Astrocyte (in vitro differentiated cells and primary cell): ENCODE measurements around the gene ANKRD24. TPM values are rescaled to one million over a fixed set of nuclear protein-coding genes. Genes with fewer than 3 reads are reported as not detected.
A peak's percentile ranks its signal among the peaks of the same experiment; 100 is the strongest.

Experiments
- DNase-seq: peaks from one replicate; pipeline ENCODE4 v3.0.0-alpha.2; 2010; ENCODE audit warnings: low read depth
- FAIRE-seq: peaks from 2 replicates; lab custom pipeline; 2011; peaks lifted over from hg19 to GRCh38; lab: Jason Lieb, UNC
- H2AFZ ChIP-seq: 2 replicates; pipeline ENCODE4 v1.6.0; 2012; ENCODE audit warnings: low read depth, low read length, inconsistent platforms
- H3K27ac ChIP-seq: 2 replicates; pipeline ENCODE4 v1.5.1; 2011; ENCODE audit warnings: low read depth, low read length, inconsistent platforms
- H3K27me3 ChIP-seq: 2 replicates; pipeline ENCODE4 v1.6.0; 2011; ENCODE audit warnings: low read length, inconsistent platforms; ENCODE audit not compliant: insufficient read depth
- H3K36me3 ChIP-seq: 2 replicates; pipeline ENCODE4 v1.5.1; 2011; ENCODE audit warnings: low read length, inconsistent platforms; ENCODE audit not compliant: insufficient read depth
- H3K4me1 ChIP-seq: 2 replicates; pipeline ENCODE4 v1.5.1; 2011; ENCODE audit warnings: low read length, inconsistent platforms; ENCODE audit not compliant: insufficient read depth
- H3K4me2 ChIP-seq: 2 replicates; pipeline ENCODE4 v1.6.0; 2012; ENCODE audit warnings: low read length, inconsistent platforms
- H3K4me3 ChIP-seq: 2 replicates; pipeline ENCODE4 v1.5.1; 2011; ENCODE audit warnings: low read depth, mild to moderate bottlenecking, low read length, inconsistent platforms; ENCODE audit not compliant: insufficient read depth
- H3K79me2 ChIP-seq: 2 replicates; pipeline ENCODE4 v1.6.0; 2012; ENCODE audit warnings: mild to moderate bottlenecking, low read length, inconsistent platforms; ENCODE audit not compliant: insufficient read depth
- H3K9ac ChIP-seq: 2 replicates; pipeline ENCODE4 v1.6.0; 2012; ENCODE audit warnings: mild to moderate bottlenecking, low read length, inconsistent platforms
- H3K9me3 ChIP-seq: 2 replicates; pipeline ENCODE4 v1.5.1; 2012; ENCODE audit warnings: low read depth, mild to moderate bottlenecking, low read length, inconsistent platforms; ENCODE audit not compliant: insufficient read depth
- H4K20me1 ChIP-seq: 2 replicates; pipeline ENCODE4 v1.6.0; 2012; ENCODE audit warnings: low read length, inconsistent platforms; ENCODE audit not compliant: insufficient read depth
- H3K27ac Mint-ChIP-seq: one replicate; pipeline ENCODE4 v1.8.0; 2021; ENCODE audit warnings: mild to moderate bottlenecking, mixed read lengths; ENCODE audit not compliant: unreplicated experiment
- H3K27me3 Mint-ChIP-seq: one replicate; pipeline ENCODE4 v1.8.0; 2021; ENCODE audit warnings: low read depth, mixed read lengths; ENCODE audit not compliant: unreplicated experiment
- H3K36me3 Mint-ChIP-seq: one replicate; pipeline ENCODE4 v1.8.0; 2021; ENCODE audit warnings: low read depth, mixed read lengths; ENCODE audit not compliant: unreplicated experiment
- H3K4me1 Mint-ChIP-seq: one replicate; pipeline ENCODE4 v1.8.0; 2021; ENCODE audit warnings: low read depth, mixed read lengths; ENCODE audit not compliant: unreplicated experiment
- H3K4me3 Mint-ChIP-seq: one replicate; pipeline ENCODE4 v1.8.0; 2021; ENCODE audit warnings: mild to moderate bottlenecking, moderate library complexity, mixed read lengths; ENCODE audit not compliant: unreplicated experiment
- H3K9me3 Mint-ChIP-seq: one replicate; pipeline ENCODE4 v1.8.0; 2021; ENCODE audit warnings: mild to moderate bottlenecking, mixed read lengths; ENCODE audit not compliant: unreplicated experiment
- EZH2 ChIP-seq: IDR thresholded peaks from 2 replicates; pipeline ENCODE4 v1.6.1; 2012; ENCODE audit warnings: mild to moderate bottlenecking, low read length, inconsistent platforms; ENCODE audit not compliant: insufficient read depth
- total RNA-seq: library from RNA; stranded (reverse); gene quantifications from 2 replicates; pipeline ENCODE4 v1.2.1, GENCODE V29; 2021
- TF ChIP-seq, protein P1 (sequence below): IDR thresholded peaks from 2 replicates; pipeline ENCODE4 v1.5.1; 2011; ENCODE audit warnings: low read depth, mild to moderate bottlenecking, inconsistent platforms, low read length, moderate library complexity; ENCODE audit not compliant: insufficient read depth

Gene ANKRD24
- total RNA-seq, 1 donor from 2014 or later, result 0.73 TPM

DNA sequence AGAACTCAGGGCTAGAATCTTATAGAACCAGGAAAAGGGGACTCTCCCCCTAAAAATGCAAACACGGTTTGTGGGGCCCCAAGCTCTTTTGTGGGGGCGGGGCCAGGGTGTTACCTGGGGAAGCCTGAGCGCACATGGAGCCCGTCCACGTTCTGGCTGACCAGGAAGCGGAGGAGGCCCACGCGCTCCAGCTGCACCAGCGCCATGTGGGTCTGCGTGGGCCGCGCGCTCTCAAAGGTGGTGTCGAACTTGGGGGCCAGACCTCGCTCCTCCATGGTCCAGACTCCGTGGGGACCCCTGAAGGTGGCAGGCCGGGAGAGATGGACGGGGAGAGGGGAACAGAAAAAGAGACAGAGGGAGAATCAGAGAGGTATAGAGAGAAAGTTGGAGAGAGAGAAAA, 3.5 kb upstream of the ANKRD24 start:
- DNase-seq (no peak), FAIRE-seq (no peak)
- no peak overlapping the region for H3K27ac ChIP-seq
- H3K9me3 ChIP-seq, result no peaks in the 10 kb centered on the region
- no peaks in the 10 kb centered on the region for H3K27me3 ChIP-seq
- no peak overlapping the region for H3K4me3 Mint-ChIP-seq
- no peaks in the 10 kb centered on the region for H3K9me3 Mint-ChIP-seq
- peaks cover 13% of the 10 kb centered on the region for H4K20me1 ChIP-seq
- no peak for TF ChIP-seq EZH2
- TF ChIP-seq, protein P1, sequence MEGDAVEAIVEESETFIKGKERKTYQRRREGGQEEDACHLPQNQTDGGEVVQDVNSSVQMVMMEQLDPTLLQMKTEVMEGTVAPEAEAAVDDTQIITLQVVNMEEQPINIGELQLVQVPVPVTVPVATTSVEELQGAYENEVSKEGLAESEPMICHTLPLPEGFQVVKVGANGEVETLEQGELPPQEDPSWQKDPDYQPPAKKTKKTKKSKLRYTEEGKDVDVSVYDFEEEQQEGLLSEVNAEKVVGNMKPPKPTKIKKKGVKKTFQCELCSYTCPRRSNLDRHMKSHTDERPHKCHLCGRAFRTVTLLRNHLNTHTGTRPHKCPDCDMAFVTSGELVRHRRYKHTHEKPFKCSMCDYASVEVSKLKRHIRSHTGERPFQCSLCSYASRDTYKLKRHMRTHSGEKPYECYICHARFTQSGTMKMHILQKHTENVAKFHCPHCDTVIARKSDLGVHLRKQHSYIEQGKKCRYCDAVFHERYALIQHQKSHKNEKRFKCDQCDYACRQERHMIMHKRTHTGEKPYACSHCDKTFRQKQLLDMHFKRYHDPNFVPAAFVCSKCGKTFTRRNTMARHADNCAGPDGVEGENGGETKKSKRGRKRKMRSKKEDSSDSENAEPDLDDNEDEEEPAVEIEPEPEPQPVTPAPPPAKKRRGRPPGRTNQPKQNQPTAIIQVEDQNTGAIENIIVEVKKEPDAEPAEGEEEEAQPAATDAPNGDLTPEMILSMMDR, result no peak
- no peak overlapping the region for H3K4me2 ChIP-seq
- H2AFZ ChIP-seq, result no peak overlapping the region
- H3K4me1 ChIP-seq, result no peaks in the 10 kb centered on the region
- no peak overlapping the region for H3K4me3 ChIP-seq
- no peak overlapping the region for H3K9ac ChIP-seq
- peaks cover 19% of the 10 kb centered on the region for H3K79me2 ChIP-seq
- peaks cover 2% of the 10 kb centered on the region for H3K4me1 Mint-ChIP-seq
- H3K27me3 Mint-ChIP-seq, result no peaks in the 10 kb centered on the region
- H3K36me3 ChIP-seq, result peaks cover 2% of the 10 kb centered on the region
- H3K36me3 Mint-ChIP-seq, result peaks cover 10% of the 10 kb centered on the region
- no peak overlapping the region for H3K27ac Mint-ChIP-seq

DNA sequence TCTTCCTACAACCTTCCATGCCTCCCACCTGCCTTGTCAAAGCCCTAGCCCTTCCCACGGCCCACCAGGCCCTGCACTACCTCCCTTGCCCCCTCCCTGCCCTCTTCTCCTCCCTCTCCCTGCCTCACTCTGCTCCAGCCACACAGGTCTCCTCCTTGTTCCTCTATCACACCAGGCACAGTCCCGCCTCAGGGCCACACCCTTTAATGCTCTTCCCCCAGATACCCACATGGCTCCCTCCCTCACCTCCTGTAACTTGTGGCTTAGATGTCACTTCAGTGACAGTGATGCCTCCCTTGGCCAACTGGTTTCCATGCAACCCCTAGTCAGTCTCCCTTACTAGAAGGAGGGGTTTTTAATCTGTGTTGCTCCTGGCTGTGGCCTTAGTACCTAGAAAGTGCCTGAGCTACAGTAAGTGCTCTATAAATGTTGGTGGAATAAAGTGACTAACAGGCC, 1.4 kb upstream of the ANKRD24 start:
- H3K36me3 Mint-ChIP-seq, result peaks cover 7% of the 10 kb centered on the region
- H2AFZ ChIP-seq, result no peak overlapping the region
- H3K4me3 Mint-ChIP-seq, result peak overlapping the region; percentile 99
- H4K20me1 ChIP-seq, result peaks cover 11% of the 10 kb centered on the region
- H3K4me2 ChIP-seq, result peak overlapping the region; percentile 96
- FAIRE-seq, result no peak
- no peaks in the 10 kb centered on the region for H3K9me3 ChIP-seq
- H3K79me2 ChIP-seq, result peaks cover 19% of the 10 kb centered on the region
- peak overlapping the region; percentile 89 for H3K4me3 ChIP-seq
- H3K27ac ChIP-seq, result no peak overlapping the region
- H3K27ac Mint-ChIP-seq, result peak overlapping the region; percentile 18
- H3K27me3 Mint-ChIP-seq, result peaks cover 3% of the 10 kb centered on the region
- no peaks in the 10 kb centered on the region for H3K27me3 ChIP-seq
- DNase-seq, result no peak
- peaks cover 2% of the 10 kb centered on the region for H3K4me1 Mint-ChIP-seq
- H3K9me3 Mint-ChIP-seq, result no peaks in the 10 kb centered on the region
- H3K36me3 ChIP-seq, result peaks cover 2% of the 10 kb centered on the region
- TF ChIP-seq, protein P1, result no peak
- no peak for TF ChIP-seq EZH2
- no peaks in the 10 kb centered on the region for H3K4me1 ChIP-seq
- no peak overlapping the region for H3K9ac ChIP-seq

DNA sequence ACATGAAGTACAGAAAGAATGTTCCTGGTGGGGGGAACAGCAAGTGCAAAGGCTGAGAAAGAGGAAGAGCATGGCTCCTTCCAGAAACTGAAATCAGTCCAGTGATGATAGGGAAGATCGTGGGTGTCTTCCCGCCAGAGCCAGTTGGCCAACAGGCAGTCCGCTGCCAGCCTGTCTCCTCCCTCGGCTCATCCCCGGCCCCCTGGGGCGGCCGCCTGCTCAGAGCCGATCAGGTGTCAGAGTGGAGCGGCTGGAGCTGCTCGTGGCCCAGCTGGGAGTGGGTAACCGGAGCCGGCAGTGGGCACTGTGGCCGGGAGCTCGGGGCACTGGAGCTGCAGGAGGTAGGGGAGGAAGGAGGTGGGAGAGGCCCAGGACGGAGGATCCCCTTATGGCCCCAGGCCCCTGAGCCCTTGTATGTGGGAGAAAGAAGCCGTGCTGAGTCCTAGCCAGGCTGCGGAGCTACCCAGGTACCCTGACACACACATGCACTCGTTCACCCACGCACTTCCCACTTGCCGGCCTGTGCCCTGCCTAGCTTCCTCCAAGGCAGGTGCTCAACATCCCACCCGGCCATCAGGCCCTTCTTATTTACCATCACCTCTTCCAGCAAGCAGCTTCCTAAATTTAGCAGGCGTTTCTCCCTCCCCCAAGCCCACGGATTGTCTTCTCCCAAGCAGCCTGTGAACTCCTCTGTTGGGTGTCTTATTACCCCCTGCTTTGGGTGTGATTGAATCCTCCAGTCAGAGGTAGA, 1.7 kb downstream of the ANKRD24 start:
- Histone ChIP-seq H3K4me2 (no peak overlapping the region), H4K20me1 (peaks cover 6% of the 10 kb centered on the region), H3K4me1 (no peaks in the 10 kb centered on the region), H3K27ac (no peak overlapping the region), H3K27me3 (no peaks in the 10 kb centered on the region), H3K36me3 (peaks cover 2% of the 10 kb centered on the region), H3K79me2 (peaks cover 19% of the 10 kb centered on the region), H2AFZ (no peak overlapping the region), H3K4me3 (no peak overlapping the region), H3K9ac (no peak overlapping the region), H3K9me3 (no peaks in the 10 kb centered on the region)
- DNase-seq (no peak), FAIRE-seq (no peak)
- H3K4me1 Mint-ChIP-seq, result peaks cover 2% of the 10 kb centered on the region
- H3K27ac Mint-ChIP-seq, result no peak overlapping the region
- H3K27me3 Mint-ChIP-seq, result peaks cover 9% of the 10 kb centered on the region
- peaks cover 2% of the 10 kb centered on the region for H3K36me3 Mint-ChIP-seq
- H3K4me3 Mint-ChIP-seq, result peak overlapping the region; percentile 21
- TF ChIP-seq, protein P1, result no peak
- TF ChIP-seq EZH2, result no peak
- H3K9me3 Mint-ChIP-seq, result no peaks in the 10 kb centered on the region
